K562 (cell line): Measurements from ENCODE around the gene ALOXE3. TPM values are rescaled to one million over a fixed set of nuclear protein-coding genes. Genes with fewer than 3 reads are reported as not detected.

Source experiments
- BCLAF1 ChIP-seq, 2 experiments: fragments of 450-650 bp in 1 of 2; IDR thresholded peaks; 2 replicates each; pipeline ENCODE4 v1.6.1; 2011 to 2017; ENCODE audit warnings: low read depth in 2 of 2, antibody characterized with exemption in 1 of 2, borderline replicate concordance in 1 of 2, low read length in 1 of 2, mild to moderate bottlenecking in 1 of 2, mixed read lengths in 1 of 2; ENCODE audit not compliant: control insufficient read depth in 1 of 2
- CHD7 ChIP-seq: fragments of 200-600 bp; sonication (generic); IDR thresholded peaks from one replicate; pipeline ENCODE4 v1.6.1; 2012; ENCODE audit warnings: mild to moderate bottlenecking, low read depth, low read length, inconsistent platforms
- E2F8 ChIP-seq: fragments of 450-650 bp; IDR thresholded peaks from 2 replicates; pipeline ENCODE4 v1.7.1; 2018; ENCODE audit warnings: mild to moderate bottlenecking, low read depth; ENCODE audit not compliant: partially characterized antibody
- NCOA1 ChIP-seq: fragments of 450-650 bp; IDR thresholded peaks from 2 replicates; pipeline ENCODE4 v1.6.1; 2016; ENCODE audit warnings: low read depth
- NRF1 ChIP-seq, 2 experiments: fragments of 450-650 bp; IDR thresholded peaks in 1 of 2; conservative IDR thresholded peaks in 1 of 2; 2 replicates each; pipeline ENCODE4 v1.6.1; 2014; ENCODE audit warnings: mild to moderate bottlenecking in 2 of 2
- SMAD4 ChIP-seq: fragments of 250-450 bp; sonication (Bioruptor Pico); conservative IDR thresholded peaks from 2 replicates; pipeline ENCODE4 v1.8.0; 2021; ENCODE audit warnings: inconsistent platforms, mild to moderate bottlenecking, moderate library complexity
- SMARCC2 ChIP-seq: fragments of 450-650 bp; IDR thresholded peaks from 2 replicates; pipeline ENCODE4 v1.6.1; 2017; ENCODE audit warnings: antibody characterized with exemption, moderate library complexity, mild to moderate bottlenecking, low read depth
- ZNF57 ChIP-seq: fragments of 450-650 bp; formaldehyde crosslinking; IDR thresholded peaks from 2 replicates; pipeline ENCODE4 v1.4.0; 2020; ENCODE audit warnings: mild to moderate bottlenecking, moderate library complexity
- polyA plus RNA-seq, 8 experiments: library from polyadenylated mRNA; depleted of rRNA in 4 of 8; stranded (reverse) in 5 of 8; unstranded in 3 of 8; fragments of >200 nt; fragmentation: Nextera tagmentation in 2 of 8; fragmentation: Illumina TruSeq in 1 of 8; extraction: Ambion mirVana in 2 of 8; extraction: Trizol in 1 of 8; gene quantifications; 2 replicates each; pipeline versions ENCODE4 v1.2.1 to v1.2.3, GENCODE V29; 2011 to 2014; ENCODE audit warnings: inconsistent platforms in 1 of 8, missing spikeins in 1 of 8
- total RNA-seq, 7 experiments: library from RNA; depleted of rRNA in 6 of 7; stranded (reverse); fragments of >200 nt in 6 of 7; fragmentation: Illumina TruSeq in 2 of 7; extraction: Trizol in 2 of 7; gene quantifications; 2 replicates each; pipeline versions ENCODE4 v1.2.1 to v1.2.3, GENCODE V29; 2011 to 2021; ENCODE audit warnings: low replicate concordance in 1 of 7

The ALOXE3 gene
- total and polyA plus RNA-seq, 9 of the 15 experiments (the other 6 are each of a cell fraction or from before 2014, with no cell fraction given), result 0.04 TPM; not detected in 8

GRCh38 chr17:8138672-8139371 is 20.5 kb upstream of the ALOXE3 start (continued):
- TF ChIP-seq CHD7 (no peak), SMAD4 (CRISPR knock-in tag) (peak; percentile 77), BCLAF1 (IDR thresholded peaks at IDR 0.05; ENCODE audit: borderline replicate concordance in 1 of 2, control insufficient read depth in 1 of 2, low read depth in 2 of 2, low read length in 1 of 2) (peak in 1 of 2 experiments; percentile 44; a peak in 1 of 4 replicates), NCOA1 (no peak), E2F8 (peak; percentile 92), SMARCC2 (no peak), NRF1 (conservative IDR thresholded peaks at IDR 0.05 in 1 of 2, IDR thresholded peaks at IDR 0.05 in 1 of 2) (peak; percentile 88 to 90), ZNF57 (CRISPR knock-in tag) (no peak)
